ENCODE measurements around the gene DAG1.

DAG1 gene

DNA sequence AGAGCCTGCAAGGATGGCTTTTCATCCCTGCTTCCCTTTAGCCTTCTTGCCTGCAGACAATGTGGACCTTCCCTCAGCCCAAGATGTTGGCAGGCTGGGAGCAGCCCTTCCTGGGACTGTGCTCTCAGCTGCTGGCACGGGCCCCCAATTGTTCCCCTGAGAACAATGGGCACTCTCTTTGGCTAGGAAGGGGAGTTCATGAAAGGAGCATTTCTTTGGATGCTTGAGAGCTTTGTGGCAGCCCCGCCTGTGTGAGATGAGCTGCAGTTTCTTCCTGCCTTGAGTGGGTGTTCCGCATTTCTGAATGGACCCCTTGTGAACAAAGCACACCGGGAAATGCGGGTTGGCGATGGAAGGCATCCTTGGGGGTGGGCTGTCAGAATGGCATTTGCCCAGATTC, 49.2 kb downstream of the DAG1 start:
- DNase-seq = no peak

DNA sequence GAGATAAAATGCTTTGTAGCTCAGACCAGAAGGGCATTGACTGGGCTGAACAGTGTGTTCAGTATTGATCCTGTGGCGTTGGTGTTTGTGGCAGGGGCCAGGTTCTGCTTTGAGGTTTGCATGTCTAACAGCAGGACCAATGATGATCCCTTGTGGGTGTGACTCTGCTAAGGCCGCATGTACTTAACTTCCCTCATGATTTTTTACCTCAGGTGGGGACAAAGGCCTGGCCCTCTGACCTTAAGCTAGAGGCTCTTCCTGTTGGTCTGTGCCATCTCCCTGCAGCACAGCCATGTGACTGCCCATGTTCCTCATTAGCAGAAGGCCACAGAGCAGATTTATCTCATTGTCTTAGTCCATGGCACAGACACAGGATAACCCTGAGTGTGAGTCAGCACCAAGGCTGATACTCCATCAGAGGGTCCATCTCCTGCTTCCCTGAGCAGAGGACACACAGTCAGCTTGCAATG, 49.9 kb downstream of the DAG1 start:
- no peak for DNase-seq

DNA sequence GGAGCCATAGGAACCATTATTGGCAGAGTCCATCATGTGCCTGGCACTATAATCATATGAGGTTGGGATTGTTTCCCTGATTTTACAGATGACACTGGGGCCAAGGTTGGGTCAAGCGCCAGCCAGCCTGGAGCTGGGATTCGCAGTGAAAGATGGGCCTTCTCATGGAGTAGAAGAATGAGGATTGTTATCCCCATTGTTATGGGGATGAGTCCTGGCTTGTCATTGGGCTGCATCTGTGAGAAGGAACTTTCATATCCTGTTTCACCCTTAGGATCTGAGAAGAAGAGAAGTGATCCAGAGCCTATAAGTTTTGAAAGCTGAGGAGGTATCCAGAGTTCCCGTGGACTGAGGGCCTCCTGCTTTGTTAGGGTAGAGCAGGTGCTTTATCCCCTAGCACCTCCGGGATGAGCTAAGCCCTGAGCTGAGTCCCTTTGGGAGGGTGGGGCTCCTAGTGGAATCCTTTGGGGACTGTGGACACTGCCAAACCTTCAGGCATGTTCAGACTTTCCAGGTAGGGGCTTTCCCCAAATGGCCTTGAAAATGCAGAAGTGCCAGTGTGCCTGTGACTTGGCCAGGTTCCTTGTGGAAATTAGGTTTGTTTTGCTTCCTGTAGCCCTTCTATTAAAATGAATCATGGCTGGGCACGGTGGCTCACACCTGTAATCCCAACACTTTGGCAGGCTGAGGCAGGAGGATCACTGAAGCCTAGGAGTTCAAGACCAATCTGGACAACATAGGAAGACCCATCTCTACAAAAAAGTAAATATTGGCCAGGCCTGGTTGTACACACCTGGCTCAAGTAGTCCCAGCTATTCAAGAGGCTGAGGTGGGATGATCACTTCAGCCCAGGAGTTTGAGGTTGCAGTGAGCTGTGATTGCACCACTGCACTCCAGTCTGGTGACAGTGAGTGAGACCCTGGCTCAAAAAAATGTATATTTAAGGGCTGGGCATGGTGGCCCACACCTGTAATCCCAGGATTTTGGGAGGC, 54.0 kb downstream of the DAG1 start:
- no peak for DNase-seq

DNA sequence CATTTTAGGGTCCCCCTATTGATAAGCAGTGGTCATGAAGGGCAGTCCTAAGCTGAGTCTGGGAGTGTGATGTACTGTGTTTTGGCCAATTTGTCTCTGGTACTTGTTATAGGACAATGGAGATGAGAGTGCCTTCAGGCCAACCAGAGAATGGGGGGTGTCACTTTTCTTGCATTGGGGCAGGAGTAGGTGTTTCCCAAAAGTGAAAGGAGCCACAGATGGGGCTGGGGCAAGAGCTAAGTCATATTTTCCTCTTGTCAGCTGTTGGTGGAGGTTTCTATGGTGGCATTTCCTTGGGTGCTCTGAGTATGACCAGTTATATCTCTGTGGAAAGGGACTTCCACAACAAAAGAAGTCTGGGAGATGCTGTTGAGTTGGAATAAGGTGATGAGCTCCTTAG, 59.5 kb downstream of the DAG1 start:
- DNase-seq = no peak

DNA sequence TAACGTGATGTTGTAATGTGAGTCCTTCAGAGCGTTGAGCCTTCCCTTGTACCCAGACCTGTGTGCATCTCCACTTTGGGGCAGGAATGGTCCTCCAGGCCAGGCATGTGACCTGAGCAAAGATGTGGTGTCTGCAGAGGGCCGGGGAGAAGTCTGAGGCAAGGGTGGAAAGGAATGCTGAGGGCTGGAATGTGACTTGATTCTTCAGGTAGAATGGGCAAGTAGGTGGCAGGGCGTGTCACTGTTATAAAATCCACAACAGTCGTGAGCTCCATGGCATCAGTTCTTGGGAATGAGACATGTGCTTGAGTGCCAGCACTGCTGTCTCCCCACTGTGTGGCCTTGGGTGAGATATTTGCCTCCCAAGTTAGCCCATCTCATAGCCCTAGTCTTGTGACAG, 60.2 kb downstream of the DAG1 start:
- no peak for DNase-seq

DNA sequence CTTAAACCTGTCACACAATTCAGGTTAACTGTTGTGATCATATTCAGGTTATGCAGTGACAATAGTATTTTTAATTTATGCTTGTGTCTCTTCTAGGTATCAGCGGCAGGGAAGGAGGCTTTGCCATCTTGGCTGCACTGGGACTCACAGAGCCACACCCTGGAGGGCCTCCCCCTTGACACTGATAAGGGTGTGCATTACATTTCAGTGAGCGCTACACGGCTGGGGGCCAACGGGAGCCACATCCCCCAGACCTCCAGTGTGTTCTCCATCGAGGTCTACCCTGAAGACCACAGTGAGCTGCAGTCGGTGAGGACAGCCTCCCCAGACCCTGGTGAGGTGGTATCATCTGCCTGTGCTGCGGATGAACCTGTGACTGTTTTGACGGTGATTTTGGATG, 60.6 kb downstream of the DAG1 start:
- DNase-seq = no peak

DNA sequence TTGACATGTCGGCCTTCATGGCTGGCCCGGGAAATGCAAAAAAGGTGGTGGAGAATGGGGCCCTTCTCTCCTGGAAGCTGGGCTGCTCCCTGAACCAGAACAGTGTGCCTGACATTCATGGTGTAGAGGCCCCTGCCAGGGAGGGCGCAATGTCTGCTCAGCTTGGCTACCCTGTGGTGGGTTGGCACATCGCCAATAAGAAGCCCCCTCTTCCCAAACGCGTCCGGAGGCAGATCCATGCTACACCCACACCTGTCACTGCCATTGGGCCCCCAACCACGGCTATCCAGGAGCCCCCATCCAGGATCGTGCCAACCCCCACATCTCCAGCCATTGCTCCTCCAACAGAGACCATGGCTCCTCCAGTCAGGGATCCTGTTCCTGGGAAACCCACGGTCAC, 61.2 kb downstream of the DAG1 start:
- no peak for DNase-seq

DNA sequence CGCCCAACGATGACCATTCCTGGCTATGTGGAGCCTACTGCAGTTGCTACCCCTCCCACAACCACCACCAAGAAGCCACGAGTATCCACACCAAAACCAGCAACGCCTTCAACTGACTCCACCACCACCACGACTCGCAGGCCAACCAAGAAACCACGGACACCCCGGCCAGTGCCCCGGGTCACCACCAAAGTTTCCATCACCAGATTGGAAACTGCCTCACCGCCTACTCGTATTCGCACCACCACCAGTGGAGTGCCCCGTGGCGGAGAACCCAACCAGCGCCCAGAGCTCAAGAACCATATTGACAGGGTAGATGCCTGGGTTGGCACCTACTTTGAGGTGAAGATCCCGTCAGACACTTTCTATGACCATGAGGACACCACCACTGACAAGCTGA, 61.6 kb downstream of the DAG1 start:
- DNase-seq = no peak

DNA sequence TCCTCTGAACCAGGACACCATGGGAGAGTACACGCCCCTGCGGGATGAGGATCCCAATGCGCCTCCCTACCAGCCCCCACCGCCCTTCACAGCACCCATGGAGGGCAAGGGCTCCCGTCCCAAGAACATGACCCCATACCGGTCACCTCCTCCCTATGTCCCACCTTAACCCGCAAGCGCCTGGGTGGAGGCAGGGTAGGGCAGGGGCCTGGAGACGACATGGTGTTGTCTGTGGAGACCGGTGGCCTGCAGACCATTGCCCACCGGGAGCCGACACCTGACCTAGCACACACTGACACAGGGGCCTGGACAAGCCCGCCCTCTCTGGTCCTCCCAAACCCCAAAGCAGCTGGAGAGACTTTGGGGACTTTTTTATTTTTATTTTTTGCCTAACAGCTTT, 63.0 kb downstream of the DAG1 start:
- no peak for DNase-seq

DNA sequence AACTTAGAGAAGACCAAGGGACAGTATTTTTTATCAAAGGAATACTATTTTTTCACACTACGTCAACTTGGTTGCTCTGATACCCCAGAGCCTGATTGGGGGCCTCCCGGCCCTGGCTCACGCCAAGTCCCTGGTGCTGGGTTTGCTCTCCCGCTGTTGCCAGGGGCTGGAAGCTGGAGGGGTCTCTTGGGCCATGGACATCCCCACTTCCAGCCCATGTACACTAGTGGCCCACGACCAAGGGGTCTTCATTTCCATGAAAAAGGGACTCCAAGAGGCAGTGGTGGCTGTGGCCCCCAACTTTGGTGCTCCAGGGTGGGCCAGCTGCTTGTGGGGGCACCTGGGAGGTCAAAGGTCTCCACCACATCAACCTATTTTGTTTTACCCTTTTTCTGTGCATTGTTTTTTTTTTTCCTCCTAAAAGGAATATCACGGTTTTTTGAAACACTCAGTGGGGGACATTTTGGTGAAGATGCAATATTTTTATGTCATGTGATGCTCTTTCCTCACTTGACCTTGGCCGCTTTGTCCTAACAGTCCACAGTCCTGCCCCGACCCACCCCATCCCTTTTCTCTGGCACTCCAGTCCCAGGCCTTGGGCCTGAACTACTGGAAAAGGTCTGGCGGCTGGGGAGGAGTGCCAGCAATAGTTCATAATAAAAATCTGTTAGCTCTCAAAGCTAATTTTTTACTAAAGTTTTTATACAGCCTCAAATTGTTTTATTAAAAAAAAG, 63.9 kb downstream of the DAG1 start:
- no peak for DNase-seq

DNA sequence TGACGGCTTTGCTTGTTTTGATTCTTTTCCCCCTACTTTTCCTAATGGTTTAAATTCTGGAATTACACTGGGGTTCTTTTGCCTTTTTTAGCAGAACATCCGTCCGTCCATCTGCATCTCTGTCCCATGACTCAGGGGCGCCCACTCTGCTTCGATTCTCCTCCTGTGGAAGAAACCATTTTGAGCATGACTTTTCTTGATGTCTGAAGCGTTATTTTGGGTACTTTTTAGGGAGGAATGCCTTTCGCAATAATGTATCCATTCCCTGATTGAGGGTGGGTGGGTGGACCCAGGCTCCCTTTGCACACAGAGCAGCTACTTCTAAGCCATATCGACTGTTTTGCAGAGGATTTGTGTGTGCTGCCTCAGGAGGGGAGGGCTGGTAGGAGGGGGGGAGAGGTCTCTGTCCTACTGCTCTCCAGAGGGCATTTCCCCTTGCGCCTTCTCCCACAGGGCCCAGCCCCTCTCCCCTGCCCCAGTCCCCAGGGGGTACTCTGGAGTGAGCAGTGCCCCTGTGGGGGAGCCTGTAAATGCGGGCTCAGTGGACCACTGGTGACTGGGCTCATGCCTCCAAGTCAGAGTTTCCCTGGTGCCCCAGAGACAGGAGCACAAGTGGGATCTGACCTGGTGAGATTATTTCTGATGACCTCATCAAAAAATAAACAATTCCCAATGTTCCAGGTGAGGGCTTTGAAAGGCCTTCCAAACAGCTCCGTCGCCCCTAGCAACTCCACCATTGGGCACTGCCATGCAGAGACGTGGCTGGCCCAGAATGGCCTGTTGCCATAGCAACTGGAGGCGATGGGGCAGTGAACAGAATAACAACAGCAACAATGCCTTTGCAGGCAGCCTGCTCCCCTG, 64.7 kb downstream of the DAG1 start:
- DNase-seq = no peak

DNA sequence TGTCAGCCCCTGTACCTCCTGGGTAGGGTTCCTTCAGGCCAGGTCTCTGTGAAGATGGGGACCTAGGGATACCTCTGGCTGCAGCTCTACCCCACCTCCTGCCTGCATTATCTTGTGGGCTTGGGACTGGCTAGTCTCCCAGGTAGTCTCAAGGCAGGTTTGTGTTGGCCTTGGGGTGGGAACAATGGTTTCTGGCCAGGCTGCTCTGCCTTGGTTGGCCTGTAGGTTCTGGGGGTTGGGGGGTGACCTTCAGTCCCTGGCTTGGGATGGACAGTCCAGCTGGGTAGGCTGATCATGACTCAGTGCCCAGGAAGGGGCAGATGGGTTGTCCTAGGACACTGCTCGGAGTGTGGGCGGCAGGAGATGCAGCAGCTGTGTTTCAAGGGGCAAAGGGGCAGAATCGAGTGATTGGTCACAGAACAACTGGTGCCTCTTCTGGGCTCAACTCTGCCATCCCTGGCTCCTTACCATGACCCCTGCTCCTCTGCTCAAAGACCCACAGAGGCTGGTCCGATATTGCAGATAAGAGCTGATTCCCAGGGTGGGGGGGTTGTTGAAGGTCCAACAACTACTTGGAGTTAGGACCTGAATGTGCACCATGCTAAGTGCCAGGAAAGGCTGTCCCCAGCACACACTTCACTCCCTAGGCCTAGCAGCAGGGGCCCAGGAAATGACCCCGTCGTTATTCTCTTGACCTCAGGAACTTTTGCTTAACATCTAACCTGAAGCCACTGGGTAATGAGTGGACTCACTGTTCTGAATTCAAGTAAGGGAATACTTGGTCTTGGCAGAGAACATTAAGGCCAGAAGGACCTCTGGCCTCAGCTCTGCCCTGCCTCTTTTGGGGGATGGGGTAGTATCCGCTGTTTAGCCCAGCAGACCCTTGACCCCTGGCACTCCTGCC, 66.2 kb downstream of the DAG1 start:
- no peak for DNase-seq

DNA sequence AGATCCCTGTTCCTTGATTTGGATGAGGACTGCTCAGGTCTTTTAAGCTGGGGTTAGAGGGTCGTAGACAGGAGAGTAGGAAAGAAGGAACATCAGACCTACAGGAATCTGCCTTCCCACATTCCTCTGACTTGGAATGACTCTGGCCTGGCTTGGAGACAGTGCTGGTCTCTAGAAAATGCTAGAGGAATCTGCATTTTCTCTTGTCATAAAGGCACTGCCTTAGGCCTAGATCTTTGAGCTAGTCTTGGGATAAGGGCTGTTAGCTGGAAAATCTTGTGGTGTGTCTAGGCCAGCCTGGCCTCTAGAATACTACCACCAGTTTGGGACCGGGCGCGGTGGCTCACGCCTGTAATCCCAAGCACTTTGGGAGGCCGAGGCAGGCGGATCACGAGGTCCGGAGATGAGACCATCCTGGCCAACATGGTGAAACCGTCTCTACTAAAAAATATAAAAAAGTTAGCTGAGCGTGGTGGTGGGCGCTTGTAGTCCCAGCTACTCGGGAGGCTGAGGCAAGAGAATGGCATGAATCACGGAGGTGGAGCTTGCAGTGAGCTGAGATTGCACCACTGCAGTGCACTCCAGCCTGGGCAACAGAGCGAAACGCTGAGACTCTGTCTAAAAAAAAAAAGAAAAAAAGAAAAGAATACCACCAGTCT, 66.9 kb downstream of the DAG1 start:
- no peak for DNase-seq

DNA sequence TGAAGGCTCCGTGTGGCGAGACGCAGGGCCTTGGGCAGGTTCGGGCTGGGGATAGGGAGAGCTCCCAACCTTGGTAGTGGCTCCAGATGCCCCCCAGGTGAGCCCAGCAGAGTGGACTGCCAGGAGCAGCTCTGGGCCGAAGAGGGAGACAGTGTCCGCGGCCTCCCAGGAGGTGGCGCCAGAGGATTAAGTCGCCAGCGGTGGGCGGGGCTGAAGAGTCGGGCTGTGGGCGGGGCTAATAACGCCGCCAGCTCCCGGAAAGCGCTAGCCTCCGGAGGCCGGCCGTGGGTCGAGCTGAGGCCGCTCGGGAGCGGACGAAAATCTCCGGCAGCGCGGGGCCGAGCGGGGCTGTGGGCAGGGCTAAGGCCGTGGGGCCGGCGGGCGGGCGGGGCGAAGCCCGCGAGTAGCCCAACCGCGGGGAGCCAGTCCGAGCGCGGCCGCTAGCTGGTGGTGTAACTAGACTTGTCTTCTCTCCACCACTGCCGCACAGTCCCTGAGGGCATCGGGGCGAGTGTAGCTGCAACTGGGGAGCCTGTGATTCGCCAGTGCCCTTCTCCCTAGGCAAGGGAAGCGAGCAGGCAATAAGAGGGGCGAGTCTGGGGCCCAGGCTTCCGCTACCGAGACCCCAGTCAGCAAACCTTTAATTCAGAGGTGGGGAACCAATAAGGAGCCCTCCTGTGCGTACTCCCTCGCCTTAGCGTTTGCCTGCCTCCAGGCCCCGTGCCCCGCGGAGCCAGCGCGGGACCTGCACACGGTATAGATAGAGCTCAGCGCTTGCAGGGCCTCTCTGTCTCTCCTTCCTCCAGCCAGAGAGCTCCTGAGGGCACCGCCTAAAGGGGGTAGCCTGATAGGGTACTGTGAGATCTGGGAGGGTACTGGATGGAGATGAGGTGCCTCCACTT, 69.8 kb downstream of the DAG1 start:
- DNase-seq = peak; percentile 56

DNA sequence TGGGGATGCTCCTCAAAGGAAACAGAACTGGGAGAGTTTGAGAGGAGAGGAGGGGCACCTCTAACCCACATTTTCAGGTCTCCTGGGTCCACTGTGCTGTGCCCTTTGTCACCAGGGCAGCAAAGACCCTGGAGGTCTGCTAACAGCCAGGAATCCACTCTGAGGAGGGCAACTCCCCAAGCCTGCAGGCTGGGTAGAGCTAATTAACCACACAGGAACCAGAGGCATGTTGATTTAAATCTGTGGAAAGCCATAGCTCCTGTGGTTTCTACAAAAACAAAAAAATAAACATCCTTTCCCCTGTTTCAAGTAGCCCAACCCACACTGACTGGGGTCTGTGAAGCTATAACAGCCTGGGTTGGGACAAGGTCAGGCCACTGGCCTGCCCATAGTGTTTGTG, 82.0 kb downstream of the DAG1 start:
- DNase-seq = no peak

DNA sequence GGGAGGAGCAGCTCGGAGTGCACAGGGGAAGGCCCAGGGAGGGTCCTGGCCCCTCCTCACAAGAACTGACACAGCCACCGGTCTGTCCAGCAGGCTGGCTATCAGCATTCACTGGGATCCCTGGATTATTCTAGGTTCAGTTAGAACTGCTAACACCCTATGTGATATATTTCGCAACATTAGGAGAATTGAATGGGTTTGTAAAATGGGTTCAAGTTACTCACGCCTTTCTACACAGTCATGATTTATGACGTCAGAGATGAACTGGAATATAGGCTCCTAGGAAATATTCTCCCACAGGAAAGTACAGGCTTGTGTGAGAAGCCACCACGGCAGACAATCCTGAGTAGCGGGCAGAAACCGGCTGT, 83.2 kb downstream of the DAG1 start:
- DNase-seq = no peak

DNA sequence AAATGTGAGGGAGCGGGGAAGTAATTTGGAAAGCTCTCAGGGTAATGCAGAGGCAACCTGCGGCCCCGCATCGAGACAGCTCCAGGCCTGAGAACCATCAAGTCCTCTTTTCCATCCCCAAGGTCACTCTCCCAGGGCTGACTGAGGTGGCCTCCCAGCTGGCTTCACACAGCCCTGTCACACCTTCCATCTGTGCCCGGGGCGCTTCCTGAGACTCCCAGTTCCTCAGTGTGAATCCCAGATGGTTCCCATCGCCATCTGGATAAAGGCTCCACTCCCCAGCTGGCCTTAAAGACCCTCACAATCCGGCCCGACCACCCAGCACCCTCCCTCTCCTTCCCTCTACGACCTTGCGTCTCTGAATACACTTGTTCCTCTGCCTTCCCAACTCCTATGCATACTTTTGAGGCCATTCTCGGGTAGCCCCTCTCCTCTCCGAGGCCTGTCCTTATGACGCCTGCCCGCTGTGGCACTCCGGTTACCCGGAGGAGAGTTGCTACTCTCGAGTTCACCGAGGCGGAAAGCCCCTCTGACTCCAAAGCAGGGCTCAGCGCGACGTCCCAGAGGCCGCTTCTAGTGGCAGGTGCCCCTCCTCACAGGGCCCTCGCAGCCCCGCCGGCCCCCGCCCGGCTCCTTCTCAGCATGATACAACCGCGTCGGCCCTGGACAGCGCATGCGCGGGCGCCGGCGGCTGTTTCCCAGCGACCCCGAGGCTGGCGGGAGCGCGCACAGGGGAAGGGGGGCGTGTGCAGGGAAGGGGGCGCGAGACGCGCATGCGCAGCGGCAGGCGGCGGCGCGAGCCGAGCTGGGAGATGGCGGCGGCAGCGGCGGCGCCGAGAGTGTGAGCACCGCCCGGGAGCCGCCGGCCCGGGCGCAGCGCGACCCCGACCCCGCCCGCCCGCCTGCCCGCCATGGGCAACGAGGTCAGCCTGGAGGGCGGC, 83.9 kb downstream of the DAG1 start, which contains the start of gene BSN:
Gene BSN, plus strand, starts transcription at position 786 of the 941 bp plus-strand sequence. Its CDS starts 126 bp downstream, at position 912.
- no peak for DNase-seq

DNA sequence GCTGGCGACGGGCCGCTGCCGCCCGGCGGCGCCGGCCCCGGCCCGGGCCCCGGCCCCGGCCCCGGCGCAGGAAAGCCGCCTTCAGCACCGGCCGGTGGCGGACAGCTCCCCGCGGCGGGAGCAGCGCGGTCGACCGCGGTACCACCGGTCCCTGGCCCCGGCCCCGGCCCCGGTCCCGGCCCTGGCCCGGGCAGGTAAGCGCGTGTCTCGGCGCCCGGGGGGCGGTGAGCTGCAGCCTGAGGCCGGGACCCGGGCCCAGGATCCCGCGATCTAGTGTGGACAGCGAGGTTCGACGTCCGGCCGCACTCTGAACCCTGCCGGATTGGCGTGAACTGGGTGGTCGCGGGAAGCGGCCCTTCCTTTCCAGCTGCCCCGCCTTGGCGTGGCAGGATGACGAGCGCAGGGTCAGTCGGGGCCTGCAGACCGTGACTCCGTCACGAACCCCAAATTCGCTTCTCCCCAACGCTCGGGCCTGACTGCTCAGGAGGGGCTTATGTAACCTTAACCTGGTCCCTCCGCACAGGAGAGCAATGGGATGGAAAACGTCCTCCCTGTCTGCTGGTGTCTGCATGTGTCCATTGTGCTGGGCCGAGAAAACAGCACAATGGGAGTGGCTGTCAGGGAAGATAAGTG, 84.7 kb downstream of the DAG1 start:
- no peak for DNase-seq

All from SIG-M5 (cell line).